ENCODE measurements around the gene FAM13C. TPM values are rescaled to one million over a fixed set of nuclear protein-coding genes. Genes with fewer than 3 reads are reported as not detected.

The FAM13C gene
- total RNA-seq, 2 donors from 2014 or later = 56.7 to 66.7 TPM

- H3K4me3 ChIP-seq = peak overlapping the region; percentile 54 to 56
- peak; percentile 24 for DNase-seq (ENCODE audit: low spot score)
- peaks cover 6% of the 10 kb centered on the region for H3K4me1 ChIP-seq (replicated peaks)
- H3K27me3 ChIP-seq (replicated peaks; ENCODE audit: insufficient read depth) = no peaks in the 10 kb centered on the region
- TF ChIP-seq POLR2AphosphoS5 (IDR thresholded peaks at IDR 0.05) (no peak), CTCF (IDR thresholded peaks at IDR 0.05) (no peak), POLR2A (IDR thresholded peaks at IDR 0.05) (no peak)
- 21% methylated on average over 6 of the region's 6 CpGs for WGBS
- H3K27ac ChIP-seq = peak overlapping the region; percentile 93 to 96
- intact Hi-C loops (cut with DNase I) = no loop called here
- no peaks in the 10 kb centered on the region for H3K9me3 ChIP-seq
- H3K36me3 ChIP-seq = no peaks in the 10 kb centered on the region
Measured at GRCh38 chr10:59360605-59361405, 1.5 kb downstream of the FAM13C start.

GRCh38 chr10:59358576-59358975 is 3.8 kb downstream of the FAM13C start:
- Histone ChIP-seq H3K36me3 (no peaks in the 10 kb centered on the region), H3K27me3 (replicated peaks; ENCODE audit: insufficient read depth) (no peaks in the 10 kb centered on the region), H3K9me3 (no peaks in the 10 kb centered on the region), H3K4me1 (replicated peaks) (peaks cover 6% of the 10 kb centered on the region), H3K27ac (peak overlapping the region; percentile 93 to 96), H3K4me3 (peak overlapping the region in 1 of 2 donors; percentile 56)
- TF ChIP-seq POLR2AphosphoS5 (IDR thresholded peaks at IDR 0.05) = no peak
- no peak for TF ChIP-seq CTCF (IDR thresholded peaks at IDR 0.05)
- TF ChIP-seq POLR2A (IDR thresholded peaks at IDR 0.05) = no peak
- no peak for DNase-seq (ENCODE audit: low spot score)
- intact Hi-C loops (cut with DNase I) = no loop called here

- H3K9me3 ChIP-seq = no peaks in the 10 kb centered on the region
- intact Hi-C loops (cut with DNase I) = no loop called here
- H3K27ac ChIP-seq = peak overlapping the region in 1 of 2 donors; percentile 90
- no peak for TF ChIP-seq POLR2A (IDR thresholded peaks at IDR 0.05)
- TF ChIP-seq POLR2AphosphoS5 (IDR thresholded peaks at IDR 0.05) = no peak
- TF ChIP-seq CTCF (IDR thresholded peaks at IDR 0.05) = no peak
- peaks cover 12% of the 10 kb centered on the region for H3K4me1 ChIP-seq (replicated peaks)
- no peaks in the 10 kb centered on the region for H3K27me3 ChIP-seq (replicated peaks; ENCODE audit: insufficient read depth)
- no peak overlapping the region for H3K4me3 ChIP-seq
- DNase-seq (ENCODE audit: low spot score) = no peak
- H3K36me3 ChIP-seq = no peaks in the 10 kb centered on the region
Measured at GRCh38 chr10:59354434-59354833, 7.9 kb downstream of the FAM13C start.

GRCh38 chr10:59350558-59350957 is 11.8 kb downstream of the FAM13C start:
- peak overlapping the region; percentile 60 to 90 for H3K27ac ChIP-seq
- WGBS = 49% methylated on average over 2 of the region's 2 CpGs
- no peak overlapping the region for H3K4me3 ChIP-seq
- no peaks in the 10 kb centered on the region for H3K27me3 ChIP-seq (replicated peaks; ENCODE audit: insufficient read depth)
- no peaks in the 10 kb centered on the region for H3K36me3 ChIP-seq
- DNase-seq (ENCODE audit: low spot score) = peak; percentile 48
- peaks cover 11% of the 10 kb centered on the region for H3K4me1 ChIP-seq (replicated peaks)
- TF ChIP-seq CTCF (IDR thresholded peaks at IDR 0.05) (no peak), POLR2AphosphoS5 (IDR thresholded peaks at IDR 0.05) (peak; percentile 80)
- H3K9me3 ChIP-seq = no peaks in the 10 kb centered on the region
- intact Hi-C loops (cut with DNase I) = no loop called here

- Histone ChIP-seq H3K27ac (peak overlapping the region; percentile 68 to 90), H3K4me3 (no peak overlapping the region), H3K9me3 (no peaks in the 10 kb centered on the region), H3K4me1 (replicated peaks) (peaks cover 12% of the 10 kb centered on the region), H3K27me3 (replicated peaks; ENCODE audit: insufficient read depth) (no peaks in the 10 kb centered on the region), H3K36me3 (no peaks in the 10 kb centered on the region)
- no peak for TF ChIP-seq POLR2A (IDR thresholded peaks at IDR 0.05)
- no peak for TF ChIP-seq POLR2AphosphoS5 (IDR thresholded peaks at IDR 0.05)
- no peak for TF ChIP-seq CTCF (IDR thresholded peaks at IDR 0.05)
- 100% methylated on average over 1 of the region's 1 CpG for WGBS
- DNase-seq (ENCODE audit: low spot score) = no peak
- intact Hi-C loops (cut with DNase I) = no loop called here
Measured at GRCh38 chr10:59346321-59346720, 16.0 kb downstream of the FAM13C start.

Measured in prostate gland (tissue), 2 donors.